ENCODE measurements around the gene NUDT3. TPM values are rescaled to one million over a fixed set of nuclear protein-coding genes. Genes with fewer than 3 reads are reported as not detected.
A peak's percentile ranks its signal among the peaks of the same experiment; 100 is the strongest.
"Not testable (repeated sequence)": the region's sequence is repeated elsewhere in the genome, so short reads cannot be mapped to it uniquely, and the experiment has no call there.

NUDT3 gene
- polyA plus RNA-seq, 3 donors: 13.9 to 16.1 (median 15.6) TPM

DNA sequence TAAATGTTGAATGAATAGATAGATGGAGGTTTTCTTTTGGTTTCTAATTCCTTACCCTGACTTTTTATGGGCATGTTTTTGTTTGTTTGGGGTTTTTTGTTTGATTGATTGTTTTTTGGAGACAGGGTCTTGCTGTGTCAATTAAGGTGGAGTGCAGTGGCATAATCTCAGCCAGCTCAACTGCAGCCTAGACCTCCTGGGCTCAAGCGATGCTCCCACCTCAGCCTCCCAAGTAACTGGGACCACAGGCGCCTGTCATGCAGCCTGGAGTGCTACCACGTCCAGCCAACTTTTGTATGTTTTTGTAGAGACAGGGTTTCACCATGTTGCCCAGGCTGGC, 1.5 kb upstream of the NUDT3 start:
- DNase-seq (ENCODE audit: low read depth in 3 of 3, low spot score in 2 of 3): no peak

- no peak for DNase-seq (ENCODE audit: low read depth in 3 of 3, low spot score in 2 of 3)
Observed at GRCh38 chr6:34393191-34393965, 909 bp upstream of the NUDT3 start.

DNA sequence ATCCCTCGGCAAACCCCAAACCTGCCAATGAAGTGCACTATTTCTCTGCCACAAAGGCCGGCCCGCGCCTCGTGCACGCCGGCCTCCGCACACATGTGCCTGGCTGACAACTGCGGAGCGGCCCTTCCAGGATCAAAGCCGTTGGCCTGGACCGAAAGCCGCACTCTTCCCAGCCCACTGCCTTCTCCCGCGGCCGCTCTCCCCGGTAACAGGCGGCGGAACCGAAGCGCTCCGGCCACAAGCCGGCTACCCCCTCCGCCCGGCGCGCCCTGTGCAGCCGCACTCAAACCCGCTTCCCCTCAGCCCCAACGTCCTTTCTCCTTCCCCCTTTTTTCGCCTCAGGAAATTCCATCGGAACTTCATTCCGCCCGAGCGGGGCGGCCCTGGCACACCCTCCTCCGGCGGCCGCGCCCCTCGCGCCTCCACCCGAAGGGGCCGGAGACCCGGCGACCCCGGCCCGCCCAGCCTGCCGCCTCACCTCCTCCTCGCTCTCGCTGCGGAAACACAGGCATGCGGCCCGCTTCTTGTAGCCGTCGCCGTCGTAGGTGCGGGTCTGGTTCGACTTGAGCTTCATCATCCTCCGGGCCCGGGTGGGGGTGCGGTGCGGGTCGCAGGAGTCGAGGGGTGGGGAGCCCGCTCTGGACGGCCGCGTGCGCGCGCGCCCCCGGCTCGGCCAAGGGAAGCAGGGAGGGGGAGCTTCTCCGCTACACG, 528 bp downstream of the NUDT3 start:
- peak in 1 of 3 donors; percentile 36 for DNase-seq (ENCODE audit: low read depth in 3 of 3, low spot score in 2 of 3)

- DNase-seq (ENCODE audit: low read depth in 3 of 3, low spot score in 2 of 3): peak in 1 of 3 donors; percentile 25
Observed at GRCh38 chr6:34391473-34391785, 1.0 kb downstream of the NUDT3 start.

DNA sequence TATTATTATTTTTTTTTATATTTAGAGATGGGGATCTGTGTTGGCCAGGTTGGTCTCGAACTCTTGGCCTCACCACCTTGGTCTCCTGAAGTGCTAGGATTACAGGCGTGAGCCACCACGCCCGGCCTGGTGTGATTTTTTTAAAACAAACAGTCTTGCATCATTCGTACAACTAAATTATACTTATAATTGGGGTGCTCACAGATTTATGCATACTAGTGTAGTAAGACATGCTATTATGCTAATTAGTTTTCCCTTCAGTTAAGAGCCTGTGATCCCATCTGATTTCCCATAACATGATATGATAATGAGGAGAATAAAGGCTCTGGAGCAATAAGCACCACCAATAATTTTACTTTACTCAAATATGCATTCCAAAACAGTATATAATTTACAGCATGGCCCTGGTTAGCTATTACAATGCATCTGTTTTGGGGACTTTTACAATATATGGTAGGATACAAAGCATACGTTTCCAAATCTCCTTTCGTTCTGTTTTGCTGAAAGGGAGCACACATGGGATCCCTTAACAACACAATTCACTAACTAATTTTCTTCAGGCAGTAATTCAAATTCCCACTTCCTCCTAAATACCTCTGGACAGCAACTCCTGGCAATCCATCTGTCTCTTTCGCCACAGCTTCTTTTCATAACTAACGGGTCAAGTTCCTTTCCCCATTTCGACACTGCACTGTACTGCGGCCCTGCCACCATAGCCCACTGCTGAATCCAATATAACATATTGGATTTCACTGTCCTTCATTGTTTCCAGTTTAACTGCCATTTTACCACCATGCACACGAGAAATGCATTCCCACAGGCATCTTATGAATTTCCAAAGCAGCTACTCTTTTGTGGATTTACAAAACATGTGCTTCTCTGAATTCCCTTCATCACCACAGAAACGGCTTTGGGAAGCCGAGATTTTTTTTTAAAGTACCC, 1.7 kb downstream of the NUDT3 start:
- no peak for DNase-seq (ENCODE audit: low read depth in 3 of 3, low spot score in 2 of 3)

DNA sequence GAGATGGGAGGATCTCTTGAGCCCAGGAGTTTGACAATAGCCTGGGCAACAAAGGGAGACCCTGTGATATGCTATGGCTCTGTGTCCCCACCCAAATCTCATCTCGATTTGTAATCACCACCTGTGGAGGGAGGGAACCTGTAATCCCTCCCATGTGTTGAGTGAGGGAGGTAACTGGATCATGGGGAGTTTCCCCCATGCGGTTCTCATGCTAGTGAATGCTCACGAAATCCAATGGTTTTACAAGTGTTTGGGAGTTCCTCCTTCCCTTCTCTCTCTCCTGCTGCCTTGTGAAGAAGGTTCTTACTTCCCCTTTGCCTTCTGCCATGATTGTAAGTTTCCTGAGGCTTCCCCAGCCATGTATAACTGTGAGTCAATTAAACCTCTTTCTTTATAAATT, 3.4 kb downstream of the NUDT3 start:
- no peak for DNase-seq (ENCODE audit: low read depth in 3 of 3, low spot score in 2 of 3)

DNA sequence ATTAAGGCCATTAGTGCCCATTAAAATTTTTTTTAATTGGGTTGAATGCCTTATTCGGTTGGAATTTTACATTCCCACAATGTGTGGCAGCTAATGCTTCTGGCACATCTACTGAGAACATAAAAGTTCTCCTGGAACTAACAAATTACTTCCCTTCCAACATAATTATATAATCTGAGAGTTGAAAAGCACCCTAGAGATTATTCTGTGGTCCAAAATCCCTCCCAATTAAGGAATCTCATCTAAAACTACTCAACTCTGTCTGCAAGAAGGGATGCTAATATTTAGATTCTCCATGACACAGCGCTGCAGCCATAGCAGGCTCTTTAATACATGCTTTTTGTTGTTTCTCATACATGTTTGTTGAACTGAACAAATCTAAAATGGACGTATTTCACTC, 4.0 kb downstream of the NUDT3 start:
- no peak for DNase-seq (ENCODE audit: low read depth in 3 of 3, low spot score in 2 of 3)

DNA sequence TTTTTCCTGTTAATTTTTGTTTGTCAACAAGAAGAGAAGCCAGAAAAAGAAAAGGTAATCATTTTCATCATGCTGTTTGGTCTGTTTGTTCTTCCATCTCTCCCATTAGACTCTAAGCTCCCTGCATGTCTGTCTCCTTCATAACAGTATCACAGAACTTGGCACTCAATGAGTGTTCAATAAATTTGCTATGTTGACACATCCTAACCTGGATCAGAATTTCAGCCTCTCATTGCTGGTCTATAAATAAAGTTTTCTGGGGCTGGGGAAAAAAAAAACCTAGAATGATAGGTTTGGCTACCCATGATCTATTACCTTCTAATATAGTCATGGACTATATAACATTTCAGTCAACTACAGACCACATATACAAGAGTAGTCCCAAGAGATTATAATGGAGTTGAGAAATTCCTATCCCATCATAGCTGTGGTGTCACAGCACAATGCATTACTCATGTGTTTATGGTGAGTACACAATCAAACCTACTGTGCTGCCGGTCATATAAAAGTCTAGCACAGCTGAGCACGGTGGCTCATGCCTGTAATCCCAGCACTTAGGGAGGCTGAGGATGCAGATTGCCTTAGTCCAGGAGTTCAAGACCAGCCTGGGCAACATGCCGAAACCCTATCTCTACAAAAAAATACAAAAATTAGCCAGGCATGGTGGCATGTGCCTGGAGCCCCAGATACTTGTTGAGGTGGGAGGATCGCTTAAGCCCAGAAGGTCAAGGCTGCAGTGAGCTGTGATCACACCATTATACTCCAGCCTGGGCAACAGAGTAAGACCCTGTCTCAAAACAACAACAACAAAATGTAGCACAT, 5.9 kb downstream of the NUDT3 start:
- DNase-seq (ENCODE audit: low read depth in 3 of 3, low spot score in 2 of 3): no peak

- DNase-seq (ENCODE audit: low read depth in 3 of 3, low spot score in 2 of 3): no peak
Observed at GRCh38 chr6:34385793-34386195, 6.7 kb downstream of the NUDT3 start.

DNA sequence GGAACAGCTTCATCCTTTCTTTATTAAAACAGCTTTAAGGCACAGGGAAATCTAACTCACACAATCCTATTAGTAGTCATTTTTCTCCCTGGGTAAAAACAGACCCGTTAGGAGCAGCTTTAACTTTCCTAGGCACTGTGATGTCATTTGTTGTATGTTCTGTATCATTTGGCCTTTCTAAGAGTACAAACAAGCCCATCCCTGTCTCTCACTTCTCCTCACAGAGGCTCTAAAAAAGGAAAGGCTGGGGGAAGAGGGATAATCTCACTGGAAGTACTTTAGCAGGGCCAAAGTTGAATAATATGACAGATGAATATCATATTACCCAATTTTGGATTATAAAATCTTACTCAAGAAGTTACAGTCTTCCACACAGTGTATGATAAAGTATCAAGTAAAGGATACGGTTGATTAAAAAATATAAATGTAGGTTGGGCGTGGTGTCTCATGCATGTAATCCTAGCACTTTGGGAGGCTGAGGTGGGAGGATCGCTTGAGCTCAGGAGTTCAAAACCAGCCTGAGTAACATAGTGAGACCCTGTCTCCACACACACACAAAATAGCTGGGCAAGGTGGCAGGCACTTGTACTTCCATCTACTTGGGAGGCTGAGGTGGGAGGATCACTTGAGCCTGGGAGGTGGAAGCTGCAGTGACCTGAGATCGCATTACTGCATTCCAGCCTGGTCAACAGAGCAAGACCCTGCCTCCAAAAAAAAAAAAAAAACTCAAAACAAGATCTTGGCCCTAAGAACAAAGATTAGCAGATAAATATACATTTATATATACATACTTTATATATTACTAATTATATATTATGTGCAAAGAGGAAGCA, 7.9 kb downstream of the NUDT3 start:
- no peak for DNase-seq (ENCODE audit: low read depth in 3 of 3, low spot score in 2 of 3)

- DNase-seq (ENCODE audit: low read depth in 3 of 3, low spot score in 2 of 3): no peak
Observed at GRCh38 chr6:34383656-34384320, 8.7 kb downstream of the NUDT3 start.

- peak in 1 of 3 donors; percentile 34 for DNase-seq (ENCODE audit: low read depth in 3 of 3, low spot score in 2 of 3)
Observed at GRCh38 chr6:34383161-34383631, 9.3 kb downstream of the NUDT3 start.

DNA sequence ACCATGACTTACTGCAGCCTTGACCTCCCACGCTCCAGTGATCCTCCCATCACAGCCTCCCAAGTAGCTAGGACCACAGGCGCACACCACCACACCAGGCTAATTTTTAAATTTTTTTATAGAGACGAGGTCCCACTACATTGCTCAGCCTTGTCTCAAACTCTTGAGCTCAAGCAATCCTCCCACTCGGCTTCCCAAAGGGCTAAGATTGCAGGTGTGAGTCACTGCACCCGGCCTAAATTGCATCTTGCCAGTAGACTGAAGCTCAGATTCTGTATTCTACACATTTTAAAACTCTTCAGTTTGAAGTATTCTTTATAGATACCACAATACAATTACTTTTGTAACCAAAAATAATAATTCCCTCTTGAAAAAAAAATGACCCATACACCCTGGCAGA, 11.4 kb downstream of the NUDT3 start:
- no peak for DNase-seq (ENCODE audit: low read depth in 3 of 3, low spot score in 2 of 3)

GRCh38 chr6:34378470-34378869, 14.0 kb downstream of the NUDT3 start:
- no peak for DNase-seq (ENCODE audit: low read depth in 3 of 3, low spot score in 2 of 3)

DNA sequence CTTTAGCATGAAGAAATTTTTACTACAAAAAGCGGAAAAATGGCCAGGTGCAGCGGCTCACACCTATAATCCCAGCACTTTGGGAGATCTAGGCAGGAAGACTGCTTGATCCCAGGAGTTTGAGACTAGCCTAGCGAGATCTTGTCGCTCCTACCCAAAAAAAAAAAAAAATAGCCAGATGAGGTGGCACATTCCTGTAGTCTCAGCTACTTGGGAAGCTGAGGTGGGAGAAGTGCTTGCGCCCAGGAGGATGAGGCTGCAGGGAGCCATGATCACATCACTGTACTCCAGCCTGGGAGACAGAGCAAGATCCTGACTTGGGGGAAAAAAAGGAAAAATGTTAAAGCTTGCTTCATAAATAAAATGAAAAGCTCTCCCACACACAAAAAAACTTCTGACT, 14.5 kb downstream of the NUDT3 start:
- no peak for DNase-seq (ENCODE audit: low read depth in 3 of 3, low spot score in 2 of 3)

DNA sequence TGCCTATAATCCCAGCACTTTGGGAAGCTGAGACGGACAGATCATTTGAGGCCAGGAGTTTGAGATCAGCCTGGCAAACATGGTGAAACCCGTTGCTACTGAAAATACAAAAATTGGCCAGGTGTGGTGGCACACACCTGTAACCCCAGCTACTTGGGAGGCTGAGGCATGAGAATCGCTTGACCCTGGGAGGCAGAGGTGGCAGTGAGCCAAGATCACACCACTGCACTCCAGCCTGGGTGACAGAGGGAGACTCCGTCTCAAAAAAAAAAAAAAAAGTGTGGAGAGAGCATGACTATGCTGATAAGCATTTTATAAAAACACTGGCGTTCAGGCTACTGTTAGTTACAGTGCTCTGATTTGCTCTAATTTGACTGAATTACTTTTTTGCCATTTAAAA, 14.9 kb downstream of the NUDT3 start:
- not testable (repeated sequence) for DNase-seq (ENCODE audit: low read depth in 3 of 3, low spot score in 2 of 3)

- no peak for DNase-seq (ENCODE audit: low read depth in 3 of 3, low spot score in 2 of 3)
Observed at GRCh38 chr6:34375833-34376232, 16.6 kb downstream of the NUDT3 start.

GRCh38 chr6:34374508-34374907, 18.0 kb downstream of the NUDT3 start:
- DNase-seq (ENCODE audit: low read depth in 3 of 3, low spot score in 2 of 3): no peak

GRCh38 chr6:34374069-34374468, 18.4 kb downstream of the NUDT3 start:
- DNase-seq (ENCODE audit: low read depth in 3 of 3, low spot score in 2 of 3): no peak

All from right renal cortex interstitium (tissue), 3 donors.